Measurements from ENCODE around the gene CARS2.
"Not testable (repeated sequence)": the region's sequence is repeated elsewhere in the genome, so short reads cannot be mapped to it uniquely, and the experiment has no call there.

Gene CARS2, protein sequence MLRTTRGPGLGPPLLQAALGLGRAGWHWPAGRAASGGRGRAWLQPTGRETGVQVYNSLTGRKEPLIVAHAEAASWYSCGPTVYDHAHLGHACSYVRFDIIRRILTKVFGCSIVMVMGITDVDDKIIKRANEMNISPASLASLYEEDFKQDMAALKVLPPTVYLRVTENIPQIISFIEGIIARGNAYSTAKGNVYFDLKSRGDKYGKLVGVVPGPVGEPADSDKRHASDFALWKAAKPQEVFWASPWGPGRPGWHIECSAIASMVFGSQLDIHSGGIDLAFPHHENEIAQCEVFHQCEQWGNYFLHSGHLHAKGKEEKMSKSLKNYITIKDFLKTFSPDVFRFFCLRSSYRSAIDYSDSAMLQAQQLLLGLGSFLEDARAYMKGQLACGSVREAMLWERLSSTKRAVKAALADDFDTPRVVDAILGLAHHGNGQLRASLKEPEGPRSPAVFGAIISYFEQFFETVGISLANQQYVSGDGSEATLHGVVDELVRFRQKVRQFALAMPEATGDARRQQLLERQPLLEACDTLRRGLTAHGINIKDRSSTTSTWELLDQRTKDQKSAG

GRCh38 chr13:110705826-110706569, at the start of gene CARS2:
TSS of gene CARS2 (minus strand) at chr13:110706116. CDS start at chr13:110706093, 23 bp downstream.
- no peaks in the 10 kb centered on the region for H3K4me1 ChIP-seq (ENCODE audit: insufficient read depth, low read length)
- peaks cover 14% of the 10 kb centered on the region; the same call in 1 of the 2 replicates for H3K36me3 ChIP-seq (ENCODE audit: insufficient read depth, low read depth, low read length)
- peak within 1 kb of the TSS; percentile 82; the same call in 1 of the 2 replicates for H3K9ac ChIP-seq (ENCODE audit: low read depth, low read length)
- no peak within 1 kb of the TSS for H3K27ac ChIP-seq (ENCODE audit: low read length)
- H3K4me3 ChIP-seq (ENCODE audit: low read length), result peak within 1 kb of the TSS; percentile 62
- H3K27me3 ChIP-seq (ENCODE audit: insufficient read depth, low read length), result no peaks in the 10 kb centered on the region
- no peaks in the 10 kb centered on the region for H3K9me3 ChIP-seq (ENCODE audit: insufficient read depth, low read depth, low read length)

- Histone ChIP-seq H3K4me1 (ENCODE audit: insufficient read depth, low read length) (peaks cover 4% of the 10 kb centered on the region), H3K36me3 (ENCODE audit: insufficient read depth, low read depth, low read length) (no peaks in the 10 kb centered on the region), H3K9ac (ENCODE audit: low read depth, low read length) (no peak overlapping the region), H3K4me3 (ENCODE audit: low read length) (no peak overlapping the region), H3K27me3 (ENCODE audit: insufficient read depth, low read length) (no peaks in the 10 kb centered on the region), H3K27ac (ENCODE audit: low read length) (no peak overlapping the region), H3K9me3 (ENCODE audit: insufficient read depth, low read depth, low read length) (peaks cover 26% of the 10 kb centered on the region)
Measured at GRCh38 chr13:110748271-110748670, 42.4 kb upstream of the CARS2 start.

DNA sequence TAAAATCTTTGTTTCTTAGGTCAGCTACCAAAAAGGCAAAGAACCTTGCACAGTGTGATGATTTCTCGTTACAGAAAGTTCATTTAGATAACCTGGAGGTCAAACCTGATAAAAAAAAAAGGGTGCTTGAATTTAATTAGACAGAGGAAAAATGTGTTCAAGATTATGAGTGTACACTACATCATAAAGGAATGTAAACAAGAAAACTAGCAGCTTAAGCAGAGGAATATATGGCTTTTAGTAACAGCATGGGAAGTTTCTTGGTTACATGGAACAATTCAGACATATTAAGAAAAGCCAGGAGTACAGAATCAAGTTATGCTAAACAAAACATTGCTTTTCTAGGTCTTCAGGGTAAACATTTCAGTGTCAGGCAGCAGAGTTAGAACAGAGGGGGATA, 40.5 kb upstream of the CARS2 start:
- Histone ChIP-seq H3K9me3 (ENCODE audit: insufficient read depth, low read depth, low read length) (peaks cover 35% of the 10 kb centered on the region), H3K36me3 (ENCODE audit: insufficient read depth, low read depth, low read length) (no peaks in the 10 kb centered on the region), H3K27me3 (ENCODE audit: insufficient read depth, low read length) (no peaks in the 10 kb centered on the region), H3K9ac (ENCODE audit: low read depth, low read length) (no peak overlapping the region), H3K4me1 (ENCODE audit: insufficient read depth, low read length) (peaks cover 4% of the 10 kb centered on the region), H3K27ac (ENCODE audit: low read length) (no peak overlapping the region), H3K4me3 (ENCODE audit: low read length) (no peak overlapping the region)

DNA sequence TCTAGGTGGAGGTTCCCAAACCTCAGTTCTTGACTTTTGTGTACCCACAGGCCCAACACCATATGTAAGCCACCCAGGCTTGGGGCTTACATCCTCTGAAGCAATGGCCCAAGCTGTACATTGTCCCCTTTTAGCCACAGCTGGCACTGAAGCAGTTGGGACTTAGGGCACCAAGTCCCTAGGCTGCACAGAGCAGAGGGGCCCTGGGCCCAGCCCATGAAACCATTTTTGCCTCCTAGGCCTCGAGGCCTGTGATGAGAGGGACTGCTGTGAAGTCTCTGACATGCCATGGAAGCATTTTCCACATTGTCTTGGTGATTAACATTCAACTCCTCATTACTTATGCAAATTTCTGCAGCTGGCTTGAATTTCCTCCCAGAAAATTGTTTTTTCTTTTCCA, 37.8 kb upstream of the CARS2 start:
- H3K4me3 ChIP-seq (ENCODE audit: low read length), result no peak overlapping the region
- H3K9ac ChIP-seq (ENCODE audit: low read depth, low read length), result no peak overlapping the region
- no peaks in the 10 kb centered on the region for H3K36me3 ChIP-seq (ENCODE audit: insufficient read depth, low read depth, low read length)
- peaks cover 37% of the 10 kb centered on the region for H3K9me3 ChIP-seq (ENCODE audit: insufficient read depth, low read depth, low read length)
- peaks cover 4% of the 10 kb centered on the region for H3K4me1 ChIP-seq (ENCODE audit: insufficient read depth, low read length)
- H3K27me3 ChIP-seq (ENCODE audit: insufficient read depth, low read length), result no peaks in the 10 kb centered on the region
- H3K27ac ChIP-seq (ENCODE audit: low read length), result no peak overlapping the region

DNA sequence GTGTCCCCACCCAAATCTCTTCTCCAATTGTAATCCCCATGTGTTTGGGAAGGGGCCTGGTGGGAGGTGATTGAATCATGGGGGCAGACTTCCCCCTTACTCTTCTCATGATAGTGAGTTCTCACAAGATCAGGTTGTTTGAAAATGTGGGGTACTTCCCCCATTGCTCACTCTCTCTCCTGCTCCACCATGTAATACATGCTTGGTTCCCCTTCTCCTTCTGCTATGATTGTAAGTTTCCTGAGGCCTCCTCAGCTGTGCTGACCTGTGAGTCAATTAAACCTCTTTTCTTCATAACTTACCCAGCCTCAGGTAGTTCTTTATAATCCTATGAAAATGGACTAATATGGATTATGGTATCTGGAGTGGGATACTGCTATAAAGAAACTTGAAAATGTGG, 31.6 kb upstream of the CARS2 start:
- peaks cover 27% of the 10 kb centered on the region for H3K9me3 ChIP-seq (ENCODE audit: insufficient read depth, low read depth, low read length)
- no peak overlapping the region for H3K27ac ChIP-seq (ENCODE audit: low read length)
- H3K36me3 ChIP-seq (ENCODE audit: insufficient read depth, low read depth, low read length), result no peaks in the 10 kb centered on the region
- H3K27me3 ChIP-seq (ENCODE audit: insufficient read depth, low read length), result no peaks in the 10 kb centered on the region
- H3K4me3 ChIP-seq (ENCODE audit: low read length), result no peak overlapping the region
- H3K4me1 ChIP-seq (ENCODE audit: insufficient read depth, low read length), result no peaks in the 10 kb centered on the region
- H3K9ac ChIP-seq (ENCODE audit: low read depth, low read length), result no peak overlapping the region

DNA sequence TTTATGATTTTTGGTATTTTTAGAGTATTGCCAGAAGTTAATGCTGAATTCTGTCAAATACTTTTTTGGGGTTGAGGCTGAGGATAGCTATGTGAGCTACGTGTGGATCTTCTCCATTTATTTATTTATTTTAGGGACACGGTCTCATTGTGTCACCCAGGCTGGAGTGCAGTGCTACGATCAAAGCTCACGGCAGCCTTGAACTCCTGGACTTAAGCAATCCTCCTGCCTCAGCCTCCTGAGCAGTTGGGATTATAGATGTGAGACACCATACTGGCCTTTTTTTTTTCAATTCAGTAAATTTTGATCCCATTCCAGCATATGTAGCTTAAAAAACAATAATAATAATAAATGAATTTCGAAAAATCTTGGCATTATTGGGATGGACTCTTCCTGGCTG, 28.6 kb upstream of the CARS2 start:
- no peaks in the 10 kb centered on the region for H3K4me1 ChIP-seq (ENCODE audit: insufficient read depth, low read length)
- no peaks in the 10 kb centered on the region for H3K27me3 ChIP-seq (ENCODE audit: insufficient read depth, low read length)
- peaks cover 20% of the 10 kb centered on the region for H3K9me3 ChIP-seq (ENCODE audit: insufficient read depth, low read depth, low read length)
- no peak overlapping the region for H3K4me3 ChIP-seq (ENCODE audit: low read length)
- H3K27ac ChIP-seq (ENCODE audit: low read length), result no peak overlapping the region
- no peak overlapping the region for H3K9ac ChIP-seq (ENCODE audit: low read depth, low read length)
- no peaks in the 10 kb centered on the region for H3K36me3 ChIP-seq (ENCODE audit: insufficient read depth, low read depth, low read length)

- Histone ChIP-seq H3K9me3 (ENCODE audit: insufficient read depth, low read depth, low read length) (no peaks in the 10 kb centered on the region), H3K4me3 (ENCODE audit: low read length) (no peak overlapping the region), H3K4me1 (ENCODE audit: insufficient read depth, low read length) (no peaks in the 10 kb centered on the region), H3K9ac (ENCODE audit: low read depth, low read length) (no peak overlapping the region), H3K27me3 (ENCODE audit: insufficient read depth, low read length) (no peaks in the 10 kb centered on the region), H3K27ac (ENCODE audit: low read length) (no peak overlapping the region), H3K36me3 (ENCODE audit: insufficient read depth, low read depth, low read length) (no peaks in the 10 kb centered on the region)
Measured at GRCh38 chr13:110731072-110731471, 25.2 kb upstream of the CARS2 start.

DNA sequence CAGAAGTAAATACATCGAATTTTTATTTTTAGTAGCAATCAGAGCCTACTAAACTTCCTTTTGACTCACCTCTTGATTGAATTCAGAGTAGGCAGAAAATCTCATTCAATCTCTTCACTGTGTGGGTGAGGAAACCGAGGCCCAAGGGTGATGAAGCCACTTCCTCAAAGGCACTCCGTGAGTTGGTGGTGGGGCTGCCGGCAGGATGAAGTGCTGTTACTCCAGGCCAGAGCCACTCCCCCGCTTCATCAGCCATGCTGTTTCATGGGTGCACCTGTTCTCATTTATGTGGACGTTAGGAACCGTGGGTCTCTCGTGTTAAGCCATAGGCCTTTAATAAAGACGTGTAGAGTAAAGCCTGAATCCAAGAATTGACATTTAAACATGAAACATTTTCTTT, 20.8 kb upstream of the CARS2 start:
- Histone ChIP-seq H3K4me1 (ENCODE audit: insufficient read depth, low read length) (no peaks in the 10 kb centered on the region), H3K9ac (ENCODE audit: low read depth, low read length) (no peak overlapping the region), H3K27ac (ENCODE audit: low read length) (no peak overlapping the region), H3K27me3 (ENCODE audit: insufficient read depth, low read length) (no peaks in the 10 kb centered on the region), H3K4me3 (ENCODE audit: low read length) (no peak overlapping the region), H3K36me3 (ENCODE audit: insufficient read depth, low read depth, low read length) (peaks cover 5% of the 10 kb centered on the region; the same call in 1 of the 2 replicates), H3K9me3 (ENCODE audit: insufficient read depth, low read depth, low read length) (no peaks in the 10 kb centered on the region)

DNA sequence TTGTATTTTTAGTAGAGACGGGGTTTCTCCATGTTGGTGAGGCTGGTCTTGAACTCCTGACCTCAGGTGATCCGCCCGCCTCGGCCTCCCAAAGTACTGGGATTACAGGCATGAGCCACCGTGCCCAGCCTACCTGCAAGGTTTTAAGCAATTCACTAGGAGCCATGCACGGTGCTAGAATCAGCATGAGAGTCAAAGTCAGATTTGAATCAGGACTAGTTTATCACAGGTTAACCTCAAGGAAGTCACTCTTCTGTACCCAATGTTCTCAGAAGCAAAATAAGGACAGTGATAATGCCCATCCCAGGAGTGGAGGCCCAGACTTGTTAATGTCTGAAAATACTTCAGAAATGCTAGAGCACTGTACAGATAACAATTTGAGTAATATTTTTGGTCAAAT, 20.2 kb upstream of the CARS2 start:
- H3K27ac ChIP-seq (ENCODE audit: low read length); H3K27me3 ChIP-seq (ENCODE audit: insufficient read depth, low read length); H3K9me3 ChIP-seq (ENCODE audit: insufficient read depth, low read depth, low read length); H3K36me3 ChIP-seq (ENCODE audit: insufficient read depth, low read depth, low read length); H3K4me3 ChIP-seq (ENCODE audit: low read length); H3K9ac ChIP-seq (ENCODE audit: low read depth, low read length); H3K4me1 ChIP-seq (ENCODE audit: insufficient read depth, low read length): not testable (repeated sequence)

GRCh38 chr13:110723598-110723997, 17.7 kb upstream of the CARS2 start:
- no peak overlapping the region for H3K27ac ChIP-seq (ENCODE audit: low read length)
- H3K27me3 ChIP-seq (ENCODE audit: insufficient read depth, low read length), result no peaks in the 10 kb centered on the region
- no peaks in the 10 kb centered on the region for H3K4me1 ChIP-seq (ENCODE audit: insufficient read depth, low read length)
- peaks cover 24% of the 10 kb centered on the region for H3K36me3 ChIP-seq (ENCODE audit: insufficient read depth, low read depth, low read length)
- H3K9me3 ChIP-seq (ENCODE audit: insufficient read depth, low read depth, low read length), result no peaks in the 10 kb centered on the region
- H3K9ac ChIP-seq (ENCODE audit: low read depth, low read length), result no peak overlapping the region
- H3K4me3 ChIP-seq (ENCODE audit: low read length), result no peak overlapping the region

- H3K9me3 ChIP-seq (ENCODE audit: insufficient read depth, low read depth, low read length), result no peaks in the 10 kb centered on the region
- H3K9ac ChIP-seq (ENCODE audit: low read depth, low read length), result no peak overlapping the region
- no peak overlapping the region for H3K27ac ChIP-seq (ENCODE audit: low read length)
Measured at GRCh38 chr13:110722971-110723370, 17.1 kb upstream of the CARS2 start.

More at GRCh38 chr13:110722971-110723370, 17.1 kb upstream of the CARS2 start:
- H3K4me1 ChIP-seq (ENCODE audit: insufficient read depth, low read length), result no peaks in the 10 kb centered on the region
- no peak overlapping the region for H3K4me3 ChIP-seq (ENCODE audit: low read length)
- peaks cover 24% of the 10 kb centered on the region for H3K36me3 ChIP-seq (ENCODE audit: insufficient read depth, low read depth, low read length)
- H3K27me3 ChIP-seq (ENCODE audit: insufficient read depth, low read length), result no peaks in the 10 kb centered on the region
